Superior temporal gyrus (tissue), 1 donor: ENCODE data around the gene TMUB2.
"Not testable (repeated sequence)": the region's sequence is repeated elsewhere in the genome, so short reads cannot be mapped to it uniquely, and the experiment has no call there.

ENCODE experiments used
- DNase-seq: peaks from one replicate; pipeline ENCODE4 v3.0.0-alpha.2; 2016; ENCODE audit errors: extremely low spot score

The TMUB2 gene

DNA sequence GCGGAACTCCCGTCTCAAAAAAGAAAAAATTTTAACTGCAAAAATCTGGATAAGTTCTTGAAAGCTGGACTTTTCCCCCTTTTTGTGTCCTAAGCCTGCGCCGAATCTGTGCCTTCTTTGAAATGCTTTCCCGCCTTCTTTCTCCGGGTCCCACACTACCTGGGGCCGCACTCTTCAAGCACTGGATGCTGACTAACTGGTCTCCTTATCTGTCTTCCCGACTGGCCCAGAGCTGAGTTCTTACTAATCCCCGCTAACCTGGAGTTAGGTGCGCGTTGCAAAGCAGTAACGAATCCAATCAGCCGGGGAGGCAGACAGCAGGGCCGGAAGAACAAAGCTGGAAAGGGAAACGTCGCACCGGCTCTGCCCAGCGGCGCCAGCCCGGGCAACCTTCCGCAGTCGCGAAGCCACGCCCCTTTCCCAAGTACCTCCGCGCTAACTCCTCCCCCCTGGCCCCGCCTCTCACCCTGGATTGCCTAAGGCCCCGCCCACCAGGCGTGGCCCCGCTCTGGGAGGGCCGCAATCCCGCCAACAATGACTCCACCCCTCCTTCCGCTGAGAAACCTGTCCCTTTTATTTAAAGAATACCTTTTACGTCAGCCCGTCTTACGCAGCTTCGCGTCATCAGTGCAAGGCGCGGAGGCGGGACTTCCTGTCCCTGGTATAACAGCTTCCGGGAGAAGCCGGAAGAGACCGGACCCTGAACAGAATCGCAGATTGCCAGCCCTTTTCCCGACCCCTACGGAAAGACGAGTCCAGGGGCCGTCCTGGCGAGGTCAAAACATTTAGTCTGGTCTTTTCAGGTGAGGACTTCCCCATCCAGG, at the start of gene TMUB2:
TSS of gene TMUB2 (plus strand) at position 666 of the 824 bp plus-strand sequence. CDS start 737 bp downstream, outside the sequence.
- peak; percentile 100 for DNase-seq

DNA sequence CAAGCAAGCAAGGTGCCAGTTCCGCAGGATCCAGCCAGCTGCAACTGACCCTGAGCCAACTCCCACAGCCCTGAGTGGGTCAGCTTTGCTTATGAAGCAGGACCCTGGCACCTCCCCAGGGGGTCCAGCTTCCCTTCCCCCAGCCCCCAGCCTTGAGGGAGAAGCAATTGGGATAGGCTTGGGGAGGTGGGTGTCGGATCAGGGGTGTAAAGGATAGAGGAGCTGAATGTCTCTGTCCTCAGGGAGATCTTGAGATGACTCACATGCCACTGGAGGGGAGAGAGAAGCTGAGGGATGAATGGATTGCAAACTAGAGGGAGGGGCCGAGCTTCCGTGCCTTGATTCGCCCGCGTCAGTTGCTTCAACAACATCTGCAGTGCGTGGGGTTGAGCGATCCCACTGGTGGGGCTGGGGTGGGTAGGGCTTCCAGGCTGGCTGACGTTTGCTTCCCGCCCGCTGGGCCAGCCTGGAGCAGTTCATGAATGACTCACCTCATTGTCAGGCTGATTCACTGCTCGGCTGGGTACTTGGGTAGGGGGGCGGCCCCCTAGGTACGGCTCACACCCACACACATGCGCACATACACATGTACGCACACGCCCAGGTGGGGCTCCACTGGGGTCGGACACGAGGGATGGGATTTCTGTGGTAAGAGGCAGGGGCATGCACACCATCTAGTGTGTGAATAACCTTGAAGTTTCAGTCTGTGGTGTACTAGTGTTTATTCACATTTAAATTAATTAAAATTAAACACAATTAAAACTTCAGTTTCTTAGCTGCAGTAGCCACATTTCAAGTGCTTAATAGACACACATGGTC, 48.7 kb upstream of the TMUB2 start:
- DNase-seq, result peak; percentile 70

DNA sequence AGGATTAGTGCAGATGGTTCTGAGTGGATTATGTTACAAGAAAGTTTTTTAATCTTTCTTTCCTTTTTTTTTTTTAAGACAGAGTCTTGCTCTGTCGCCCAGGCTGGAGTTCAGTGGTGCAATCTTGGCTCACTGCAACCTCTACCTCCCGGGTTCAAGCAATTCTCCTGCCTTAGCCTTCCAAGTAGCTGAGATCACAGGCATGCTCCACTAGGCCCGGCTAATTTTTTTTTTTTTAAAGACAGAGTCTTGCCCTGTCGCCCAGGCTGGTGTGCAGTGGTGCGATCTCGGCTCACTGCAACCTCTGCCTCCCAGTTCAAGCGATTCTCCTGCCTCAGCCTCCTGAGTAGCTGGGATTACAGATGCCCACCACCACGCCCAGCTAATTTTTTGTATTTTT, 42.9 kb upstream of the TMUB2 start:
- not testable (repeated sequence) for DNase-seq

DNA sequence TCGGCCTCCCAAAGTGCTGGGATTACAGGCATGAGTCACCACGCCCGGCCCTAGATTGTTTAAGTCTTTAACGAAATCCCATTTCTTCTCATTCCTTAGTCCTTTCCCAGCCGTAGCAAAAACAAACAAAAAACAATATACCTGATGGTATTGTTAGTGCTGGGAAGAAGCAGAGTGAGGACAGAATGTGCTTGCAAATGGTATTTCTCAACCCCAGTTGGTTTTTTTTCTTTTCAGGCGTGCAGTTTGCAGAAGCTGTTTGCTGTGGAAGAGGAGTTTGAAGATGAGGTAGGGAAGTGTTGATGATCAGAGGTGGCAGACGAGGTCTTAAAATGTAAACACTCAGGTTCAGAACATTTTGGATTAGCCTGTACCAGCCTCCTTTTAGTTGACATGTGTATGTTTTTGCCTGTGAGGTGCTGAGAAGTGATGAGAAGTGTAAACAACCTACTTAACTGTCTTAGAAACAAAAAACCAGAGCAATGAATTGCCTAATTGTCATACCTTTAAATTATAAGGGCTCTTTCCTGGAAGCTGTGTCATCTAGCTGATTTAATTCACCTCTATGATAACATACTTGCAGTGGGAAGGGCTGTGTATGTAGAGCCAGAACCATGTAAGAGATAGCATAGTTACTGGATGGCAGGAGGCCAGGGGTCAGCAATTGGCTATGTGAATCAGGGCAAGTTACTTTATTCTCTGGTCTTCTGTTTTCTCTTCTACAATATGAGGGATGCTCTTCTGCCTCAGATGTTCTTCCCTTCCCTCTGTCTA, 41.6 kb upstream of the TMUB2 start:
- DNase-seq, result no peak

DNA sequence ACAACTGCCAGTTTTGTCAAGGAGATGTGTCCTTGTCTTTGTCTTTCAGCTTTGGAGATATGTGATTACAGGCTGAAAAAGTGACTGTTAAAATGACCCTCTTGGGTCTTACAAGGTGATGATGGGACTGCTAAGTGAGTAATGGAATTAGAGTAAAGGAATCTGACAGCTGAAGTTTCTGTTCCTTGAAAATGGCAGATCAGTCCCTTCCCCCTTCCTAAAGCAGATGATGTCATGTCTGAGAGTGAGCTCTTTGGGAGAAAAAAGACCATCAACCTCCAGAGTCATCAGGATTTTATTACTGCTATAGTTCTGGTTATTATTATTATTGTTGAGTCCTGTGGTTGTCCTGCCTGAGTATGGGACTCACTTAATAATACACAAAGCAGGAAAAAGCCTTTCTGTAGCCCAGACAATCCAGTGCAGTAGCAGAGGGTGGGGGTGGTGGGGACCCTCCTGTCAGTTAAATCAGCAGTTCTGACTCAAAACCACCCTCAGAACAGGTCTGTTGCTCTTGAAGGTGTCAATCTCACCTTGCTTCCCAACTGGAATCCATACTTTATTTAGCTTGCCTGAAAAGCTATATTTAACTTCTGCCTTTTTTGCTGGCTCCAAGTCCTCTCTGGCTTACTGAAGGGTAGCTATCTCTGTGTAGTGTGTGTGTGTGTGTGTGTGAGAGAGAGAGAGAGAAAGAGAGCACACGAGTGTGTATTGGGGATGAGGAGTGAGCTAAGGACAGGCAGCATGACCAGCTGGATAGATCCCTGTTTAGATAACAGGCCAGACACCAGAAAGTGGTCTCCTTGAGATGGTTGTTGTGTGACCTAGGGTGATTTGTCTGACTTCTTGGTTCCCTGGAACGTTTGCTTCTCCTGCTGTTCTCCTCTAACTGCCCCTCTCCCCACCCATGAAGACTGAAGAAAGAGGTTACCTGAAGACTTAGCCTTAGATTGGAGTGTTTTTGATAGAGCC, 40.1 kb upstream of the TMUB2 start:
- DNase-seq, result no peak

DNA sequence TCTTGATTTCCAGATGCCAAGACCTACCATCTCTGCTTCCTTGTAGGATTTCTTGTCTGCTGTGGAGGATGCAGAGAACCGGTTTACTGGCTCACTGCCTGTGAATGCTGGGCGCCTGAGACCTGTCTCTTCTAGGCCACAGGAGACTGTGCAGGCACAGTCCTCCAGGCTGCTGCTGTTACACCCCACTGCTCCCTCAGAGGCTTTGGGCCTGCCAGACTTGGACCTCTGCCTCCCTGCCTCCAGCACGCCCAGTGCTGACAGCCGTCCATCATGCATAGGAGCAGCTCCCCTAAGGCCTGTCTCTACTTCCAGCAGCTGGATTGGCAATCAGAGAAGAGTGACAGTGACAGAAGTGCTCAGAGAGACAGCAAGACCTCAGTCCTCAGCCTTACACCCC, 39.0 kb upstream of the TMUB2 start:
- DNase-seq, result no peak

DNA sequence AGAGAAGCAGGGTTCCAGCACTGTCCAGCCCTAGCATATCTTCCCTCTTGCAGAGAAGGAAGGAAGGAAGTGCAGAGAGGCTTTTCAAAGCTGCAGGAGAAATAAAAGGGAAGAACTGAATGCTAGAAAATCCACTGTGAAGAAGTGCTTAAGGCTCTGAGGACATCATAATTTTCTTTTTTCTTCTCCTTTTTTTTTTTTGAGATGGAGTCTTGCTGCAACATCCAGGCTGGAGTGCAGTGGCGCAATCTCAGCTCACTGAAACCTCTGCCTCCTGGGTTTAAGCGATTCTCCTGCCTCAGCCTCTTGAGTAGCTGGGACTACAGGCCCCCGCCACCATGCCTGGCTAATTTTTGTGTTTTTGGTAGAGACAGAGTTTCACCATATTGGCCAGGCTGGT, 37.7 kb upstream of the TMUB2 start:
- DNase-seq, result not testable (repeated sequence)

DNA sequence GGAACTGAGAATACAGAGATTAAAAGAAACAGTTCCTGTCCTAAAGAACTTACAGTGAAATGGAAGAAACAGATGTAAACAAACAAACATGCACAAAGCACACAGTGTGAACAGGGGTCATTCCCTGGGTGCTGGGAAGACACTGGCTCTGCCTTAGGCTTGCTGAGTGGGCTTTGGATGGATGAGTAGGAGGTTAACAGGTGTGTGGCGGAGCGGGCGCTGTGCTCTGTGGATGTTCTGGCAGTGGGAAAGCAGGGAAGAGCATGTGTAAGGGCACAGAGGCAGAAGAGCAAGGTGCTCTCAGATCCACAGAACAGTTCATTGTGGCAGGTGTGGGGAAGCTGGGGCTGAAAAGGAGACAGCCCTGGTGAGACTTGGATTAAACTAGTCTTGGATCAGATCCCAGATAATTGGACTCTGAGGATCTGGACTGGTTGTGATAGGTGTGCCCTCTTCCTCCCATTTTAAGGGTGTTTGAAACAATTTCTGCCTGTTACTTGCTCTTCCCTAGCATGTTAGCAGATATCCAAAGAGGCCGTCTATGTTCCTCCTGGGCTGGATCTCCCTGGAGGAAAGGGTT, 36.9 kb upstream of the TMUB2 start:
- DNase-seq, result no peak

DNA sequence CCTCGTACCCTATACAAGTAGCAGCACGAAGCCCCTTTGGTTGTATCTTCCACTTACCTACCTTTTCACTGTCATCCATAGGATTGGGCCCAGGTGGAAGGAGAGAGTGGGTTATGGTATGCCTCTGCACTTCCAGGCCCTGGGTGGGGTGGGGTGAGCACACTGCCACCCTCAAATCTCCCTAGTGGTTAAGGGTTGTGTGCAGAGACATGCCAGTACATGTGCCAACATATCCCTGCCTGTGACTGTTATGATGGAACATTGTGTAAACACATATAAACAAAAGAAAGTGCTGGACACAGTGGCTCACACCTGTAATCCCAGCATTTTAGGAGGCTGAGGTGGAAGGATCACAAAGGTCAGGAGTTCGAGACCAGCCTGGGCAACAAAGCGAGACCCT, 33.9 kb upstream of the TMUB2 start:
- DNase-seq, result no peak

DNA sequence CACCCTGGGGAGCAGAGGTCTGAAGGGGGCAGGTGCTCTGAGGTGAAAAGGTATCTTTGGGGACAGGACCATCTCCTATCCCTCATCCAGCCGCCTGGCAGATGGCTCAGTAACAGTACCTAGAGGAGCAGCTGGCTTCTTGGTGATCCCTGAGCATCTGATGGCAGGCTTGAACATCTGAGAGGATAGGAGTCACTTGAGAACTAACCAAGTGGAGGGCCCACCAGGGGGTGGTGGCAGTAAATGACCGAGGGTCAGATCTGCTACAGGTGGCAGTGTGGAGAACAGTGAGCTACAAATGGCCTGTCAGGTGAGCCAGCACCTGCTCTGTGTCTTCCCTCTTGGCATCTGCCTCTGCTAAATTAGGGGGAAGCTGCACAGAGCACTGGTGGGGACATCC, 31.3 kb upstream of the TMUB2 start:
- no peak for DNase-seq

DNA sequence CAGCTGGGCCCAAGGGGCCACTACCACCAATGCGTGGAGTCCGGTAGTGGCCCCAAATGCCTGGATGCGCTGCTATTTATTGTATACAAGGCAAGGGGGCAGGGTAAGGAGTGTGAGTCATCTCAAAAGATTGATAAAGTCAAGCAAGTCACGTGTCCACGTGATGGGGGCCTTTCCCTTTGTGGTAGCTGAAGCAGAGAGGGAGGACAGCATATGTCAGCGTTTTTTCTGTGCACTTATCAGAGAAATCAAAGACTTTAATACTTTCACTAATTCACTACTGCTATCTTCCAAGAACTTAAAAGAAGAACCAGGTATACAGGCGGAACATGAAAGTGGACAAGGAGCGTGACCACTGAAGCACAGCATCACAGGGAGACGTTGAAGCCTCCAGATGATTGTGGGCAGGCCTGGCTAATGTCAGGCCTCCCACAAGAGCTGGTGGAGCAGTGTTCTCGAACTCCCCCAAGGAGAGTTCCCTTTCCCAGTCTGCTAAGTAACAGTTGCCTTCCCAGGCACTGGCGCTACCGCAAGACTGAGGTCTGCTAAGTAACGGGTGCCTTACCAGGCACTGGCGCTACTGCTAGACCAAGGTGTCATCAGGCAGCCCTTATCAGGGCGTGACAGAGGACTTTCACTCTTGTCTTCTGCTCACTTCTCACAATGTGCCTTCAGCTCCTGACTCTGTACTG, 27.1 kb upstream of the TMUB2 start:
- DNase-seq, result no peak

DNA sequence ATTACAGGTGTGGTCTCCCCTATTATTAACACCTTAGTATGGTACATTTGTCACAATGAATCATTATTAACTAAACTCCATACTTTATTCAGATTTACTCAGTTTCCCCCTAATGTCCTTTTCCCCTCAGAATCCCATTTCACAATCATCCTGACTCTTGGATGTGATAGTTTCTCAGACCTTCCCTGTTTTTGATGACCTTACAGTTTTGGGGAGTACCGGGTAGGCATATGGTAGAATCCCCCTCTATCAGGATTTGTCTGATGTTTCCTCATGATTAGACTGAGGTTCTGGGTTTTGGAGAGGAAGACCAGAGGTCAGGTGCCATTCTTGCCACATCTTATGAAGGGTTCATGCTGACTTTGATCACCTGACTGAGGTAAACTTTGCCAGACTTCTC, 22.3 kb upstream of the TMUB2 start:
- DNase-seq, result no peak

DNA sequence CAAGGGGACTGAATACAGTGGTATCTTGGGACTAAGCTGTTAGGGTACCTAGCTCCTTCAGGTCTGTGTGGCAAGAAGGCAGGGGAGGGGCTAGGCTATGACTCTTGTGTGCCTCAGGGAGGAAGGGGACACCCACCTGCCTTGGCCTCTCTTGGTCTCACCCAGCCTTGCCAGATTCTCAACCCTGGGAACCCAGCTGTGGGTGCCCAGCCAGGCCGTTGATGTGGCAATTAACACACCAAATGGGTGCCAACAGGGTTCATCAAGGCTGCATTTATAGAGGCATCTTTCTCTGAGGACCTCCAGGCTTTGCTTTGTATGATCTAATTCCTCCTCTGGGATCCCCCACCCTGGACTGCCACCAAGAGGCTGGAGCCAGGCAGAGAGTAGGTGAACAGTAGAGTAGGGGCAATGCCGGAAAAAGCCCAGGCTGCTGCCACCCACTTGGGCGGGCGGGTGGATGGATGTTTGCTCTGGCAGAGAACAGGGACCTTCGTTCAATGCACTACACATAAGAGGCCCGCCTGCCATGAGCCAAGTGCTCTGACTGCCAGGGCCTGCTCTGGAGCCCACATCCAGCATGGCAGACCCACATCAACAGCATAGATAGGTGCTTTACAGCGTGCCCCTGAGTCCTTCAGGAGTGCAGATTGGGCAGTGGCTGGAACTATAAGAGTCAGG, 19.5 kb upstream of the TMUB2 start:
- DNase-seq, result no peak

DNA sequence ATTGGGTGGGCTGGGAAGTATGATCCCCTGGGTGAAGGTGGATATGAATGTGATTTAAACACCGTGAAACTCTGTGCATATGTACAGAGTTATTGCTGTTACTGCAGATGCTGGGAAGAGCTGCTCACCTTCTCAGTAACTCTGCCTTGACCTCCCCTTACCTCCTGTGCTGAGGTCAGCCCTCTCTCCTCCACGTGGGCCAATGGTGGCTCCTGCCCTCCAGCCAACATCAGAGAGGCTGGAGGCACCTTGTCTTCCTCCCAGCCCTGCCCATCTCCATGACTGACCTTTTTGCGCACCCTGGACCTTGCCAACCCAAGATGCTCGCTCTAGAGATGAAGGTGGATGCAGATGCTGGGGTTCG, 16.7 kb upstream of the TMUB2 start:
- DNase-seq, result no peak

DNA sequence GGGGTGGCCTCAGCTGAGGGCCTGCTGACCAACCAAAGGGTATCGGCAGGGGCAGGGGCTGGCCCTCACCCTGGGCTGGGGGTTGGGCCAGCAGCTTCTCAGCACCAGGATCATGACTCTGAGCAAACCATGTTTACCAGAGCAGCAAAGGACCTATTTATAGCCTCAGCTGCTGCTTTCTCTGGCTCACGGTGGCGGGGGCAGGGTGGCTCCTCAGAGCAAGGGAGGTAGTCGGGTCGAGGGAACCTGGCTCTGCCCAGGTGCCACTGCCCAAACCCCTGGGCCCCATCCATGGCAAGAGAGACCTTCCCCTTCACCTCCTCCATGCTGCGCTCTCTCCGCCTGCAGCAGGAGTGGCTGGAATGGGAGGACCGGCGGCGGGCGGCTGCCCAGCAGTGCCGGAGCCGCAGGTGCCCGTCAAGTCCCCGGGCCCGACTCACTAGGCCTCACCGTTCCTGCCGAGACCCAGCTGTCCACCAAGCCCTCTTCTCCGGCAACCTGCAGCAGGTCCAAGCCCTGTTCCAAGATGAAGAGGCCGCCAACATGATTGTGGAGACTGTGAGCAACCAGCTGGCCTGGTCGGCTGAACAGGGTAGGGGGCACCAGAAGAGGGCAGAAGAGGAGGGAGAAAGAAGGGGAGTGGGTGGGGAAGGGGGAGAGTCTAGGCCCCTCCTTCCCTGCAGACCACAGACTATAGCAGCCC, 16.1 kb upstream of the TMUB2 start, which contains the start of gene ASB16:
TSS of gene ASB16 (plus strand) at position 206 of the 703 bp plus-strand sequence. CDS start at position 292, 86 bp downstream.
- no peak for DNase-seq

DNA sequence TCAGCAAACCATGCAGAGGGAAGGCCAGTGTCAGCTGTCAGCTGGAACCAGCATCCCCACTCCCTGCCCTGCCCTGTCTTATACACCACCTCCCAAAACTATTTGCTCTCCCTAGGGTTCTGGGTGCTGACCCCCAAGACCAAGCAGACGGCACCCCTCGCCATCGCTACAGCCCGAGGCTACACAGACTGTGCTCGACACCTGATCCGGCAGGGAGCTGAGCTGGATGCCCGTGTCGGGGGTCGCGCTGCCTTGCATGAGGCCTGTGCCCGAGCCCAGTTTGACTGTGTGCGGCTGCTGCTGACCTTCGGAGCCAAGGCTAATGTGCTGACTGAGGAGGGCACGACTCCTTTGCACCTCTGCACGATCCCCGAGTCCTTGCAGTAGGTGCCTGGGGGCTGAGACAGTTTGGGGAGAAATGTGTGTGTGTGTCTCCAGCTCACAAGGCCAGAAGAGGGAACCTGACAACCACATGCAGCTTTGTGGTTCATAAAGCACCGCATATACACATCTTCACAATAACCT, 14.8 kb upstream of the TMUB2 start:
- DNase-seq, result no peak

DNA sequence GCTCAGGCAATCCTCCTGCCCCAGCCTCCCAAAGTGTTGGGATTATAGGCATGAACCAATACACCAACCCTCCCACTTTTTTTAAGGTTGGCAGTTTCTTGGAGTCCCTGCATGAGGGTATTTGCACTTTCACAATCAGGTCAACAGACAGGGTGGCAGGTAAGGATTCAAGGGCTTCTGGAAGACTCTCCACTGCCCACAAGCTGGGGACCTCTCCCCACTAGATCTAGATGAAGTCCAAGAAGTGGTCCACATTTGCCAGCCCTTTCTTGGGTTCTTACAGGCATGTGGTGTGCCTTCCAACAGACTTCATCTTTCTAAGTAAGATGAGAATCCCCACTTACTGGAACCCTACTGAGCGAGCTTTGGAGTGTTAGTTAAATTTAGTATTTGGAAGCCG, 12.3 kb upstream of the TMUB2 start:
- no peak for DNase-seq

DNA sequence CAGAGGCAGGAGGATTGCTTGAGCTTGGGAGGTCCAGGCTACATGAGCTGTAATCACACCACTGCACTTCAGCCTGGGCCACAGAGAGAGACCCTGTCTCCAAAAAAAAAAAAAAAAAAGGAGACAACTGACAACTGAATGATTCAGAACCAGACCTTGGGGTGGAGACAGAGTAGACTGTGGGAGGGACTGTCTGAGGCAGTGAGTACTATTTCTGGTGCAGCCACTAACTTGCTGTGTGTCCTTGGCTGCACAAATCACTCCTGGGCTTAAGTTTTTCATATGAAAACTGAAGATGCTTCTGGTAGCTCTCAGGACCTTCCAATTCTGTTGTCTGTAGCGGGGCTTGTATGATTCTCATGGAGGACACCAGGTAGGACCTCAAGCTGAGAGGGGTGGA, 10.5 kb upstream of the TMUB2 start:
- no peak for DNase-seq
